IPS-18a (cell line): ENCODE measurements around the gene EXOC3.
"Not testable (repeated sequence)": the region's sequence is repeated elsewhere in the genome, so short reads cannot be mapped to it uniquely, and the experiment has no call there.

Experiments
- H3K27ac ChIP-seq: one replicate; pipeline ENCODE4 v1.5.1; 2013; ENCODE audit warnings: low read length
- H3K27me3 ChIP-seq: one replicate; pipeline ENCODE4 v1.6.1; 2013; ENCODE audit warnings: mild to moderate bottlenecking, low read length; ENCODE audit not compliant: control insufficient read depth, insufficient read depth
- H3K36me3 ChIP-seq: one replicate; pipeline ENCODE4 v1.6.1; 2013; ENCODE audit warnings: low read depth, low read length; ENCODE audit not compliant: control insufficient read depth
- H3K4me1 ChIP-seq: one replicate; pipeline ENCODE4 v1.6.1; 2013; ENCODE audit warnings: low read depth, low read length; ENCODE audit not compliant: control insufficient read depth
- H3K4me3 ChIP-seq: one replicate; pipeline ENCODE4 v1.5.1; 2013; ENCODE audit warnings: low read length
- H3K9ac ChIP-seq: one replicate; pipeline ENCODE4 v1.6.1; 2013; ENCODE audit warnings: mild to moderate bottlenecking, low read length, moderate library complexity
- H3K9me3 ChIP-seq: one replicate; pipeline ENCODE4 v1.6.1; 2013; ENCODE audit warnings: low read depth, low read length; ENCODE audit not compliant: control insufficient read depth

Gene EXOC3

GRCh38 chr5:465591-466403, 22.8 kb downstream of the EXOC3 start:
- Histone ChIP-seq H3K27ac (no peak overlapping the region), H3K27me3 (no peaks in the 10 kb centered on the region), H3K36me3 (peaks cover 33% of the 10 kb centered on the region)

GRCh38 chr5:466661-467310, 23.8 kb downstream of the EXOC3 start:
- peaks cover 2% of the 10 kb centered on the region for H3K27me3 ChIP-seq
- peaks cover 32% of the 10 kb centered on the region for H3K36me3 ChIP-seq
- H3K9me3 ChIP-seq: no peaks in the 10 kb centered on the region
- H3K4me1 ChIP-seq: no peaks in the 10 kb centered on the region
- no peak overlapping the region for H3K9ac ChIP-seq
- no peak overlapping the region for H3K27ac ChIP-seq
- no peak overlapping the region for H3K4me3 ChIP-seq

More at GRCh38 chr5:465591-466403, 22.8 kb downstream of the EXOC3 start:
- Histone ChIP-seq H3K4me1 (no peaks in the 10 kb centered on the region), H3K4me3 (no peak overlapping the region), H3K9me3 (no peaks in the 10 kb centered on the region), H3K9ac (no peak overlapping the region)

DNA sequence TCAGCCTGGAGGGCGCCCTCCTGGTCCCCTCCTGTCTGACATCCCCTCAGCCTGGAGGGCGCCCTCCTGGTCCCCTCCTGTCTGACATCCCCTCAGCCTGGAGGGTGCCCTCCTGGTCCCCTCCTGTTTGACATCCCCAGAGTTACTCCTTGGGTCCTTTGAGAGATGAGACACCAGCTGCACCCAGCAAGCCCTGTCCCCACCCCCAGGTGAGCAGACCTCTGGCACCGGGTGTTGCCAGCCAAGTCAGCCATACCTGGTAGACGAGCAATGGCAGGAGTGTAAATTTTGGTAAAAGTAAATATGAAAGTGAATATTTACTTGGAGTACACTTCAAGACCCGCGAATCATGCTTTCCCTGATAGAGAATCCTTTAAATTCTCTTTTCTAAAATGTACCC, 25.4 kb downstream of the EXOC3 start:
- no peaks in the 10 kb centered on the region for H3K4me1 ChIP-seq
- peaks cover 5% of the 10 kb centered on the region for H3K27me3 ChIP-seq
- H3K4me3 ChIP-seq: no peak overlapping the region
- peaks cover 21% of the 10 kb centered on the region for H3K36me3 ChIP-seq
- no peaks in the 10 kb centered on the region for H3K9me3 ChIP-seq
- H3K9ac ChIP-seq: no peak overlapping the region
- H3K27ac ChIP-seq: no peak overlapping the region

DNA sequence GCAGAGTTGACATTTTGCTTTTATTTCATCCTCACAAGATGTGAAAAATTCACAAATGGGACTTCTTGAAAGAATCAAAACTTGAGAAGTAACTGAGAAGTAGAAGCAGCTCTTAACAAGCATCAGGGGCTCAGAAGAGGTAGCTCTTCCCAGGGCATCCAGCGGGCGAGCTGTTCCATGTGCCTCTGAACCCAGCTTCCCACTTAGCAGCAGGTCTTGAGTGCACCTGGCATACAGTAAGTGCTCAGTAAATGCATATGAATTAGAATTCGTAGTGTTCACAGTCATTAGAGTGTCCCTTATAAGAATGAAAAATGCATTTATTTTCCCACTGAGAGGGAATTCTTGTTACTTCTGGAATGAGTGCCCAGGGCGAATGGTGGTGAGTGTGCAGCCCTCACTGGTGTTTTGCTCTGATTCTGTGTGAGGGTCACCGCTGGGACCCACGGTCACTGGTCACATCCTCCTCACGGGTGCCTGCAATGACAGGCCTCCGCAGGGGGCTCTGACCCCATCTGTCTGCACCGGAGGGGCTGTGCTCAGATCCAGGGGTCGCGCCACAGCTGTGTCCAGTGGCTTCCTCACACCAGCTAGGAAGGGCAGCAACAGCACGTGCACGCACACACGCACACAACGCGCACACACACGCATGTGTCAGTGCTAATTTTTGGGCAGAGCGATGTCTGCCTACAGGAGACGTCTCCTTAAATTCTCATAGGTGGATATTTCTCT, 26.9 kb downstream of the EXOC3 start:
- no peaks in the 10 kb centered on the region for H3K4me1 ChIP-seq
- peaks cover 11% of the 10 kb centered on the region for H3K36me3 ChIP-seq
- no peaks in the 10 kb centered on the region for H3K9me3 ChIP-seq
- peaks cover 20% of the 10 kb centered on the region for H3K27me3 ChIP-seq
- H3K9ac ChIP-seq: no peak overlapping the region
- no peak overlapping the region for H3K27ac ChIP-seq
- no peak overlapping the region for H3K4me3 ChIP-seq

- H3K9ac ChIP-seq: no peak overlapping the region
- H3K4me1 ChIP-seq: no peaks in the 10 kb centered on the region
- H3K4me3 ChIP-seq: no peak overlapping the region
- peaks cover 33% of the 10 kb centered on the region for H3K27me3 ChIP-seq
- peaks cover 7% of the 10 kb centered on the region for H3K36me3 ChIP-seq
- no peak overlapping the region for H3K27ac ChIP-seq
- H3K9me3 ChIP-seq: no peaks in the 10 kb centered on the region
Observed at GRCh38 chr5:470961-471749, 28.2 kb downstream of the EXOC3 start.

- no peaks in the 10 kb centered on the region for H3K4me1 ChIP-seq
- H3K4me3 ChIP-seq: peak overlapping the region; percentile 57
- no peak overlapping the region for H3K27ac ChIP-seq
- no peaks in the 10 kb centered on the region for H3K9me3 ChIP-seq
- H3K9ac ChIP-seq: no peak overlapping the region
- peaks cover 38% of the 10 kb centered on the region for H3K27me3 ChIP-seq
- H3K36me3 ChIP-seq: peaks cover 1% of the 10 kb centered on the region
Observed at GRCh38 chr5:471750-472058, 28.7 kb downstream of the EXOC3 start.

DNA sequence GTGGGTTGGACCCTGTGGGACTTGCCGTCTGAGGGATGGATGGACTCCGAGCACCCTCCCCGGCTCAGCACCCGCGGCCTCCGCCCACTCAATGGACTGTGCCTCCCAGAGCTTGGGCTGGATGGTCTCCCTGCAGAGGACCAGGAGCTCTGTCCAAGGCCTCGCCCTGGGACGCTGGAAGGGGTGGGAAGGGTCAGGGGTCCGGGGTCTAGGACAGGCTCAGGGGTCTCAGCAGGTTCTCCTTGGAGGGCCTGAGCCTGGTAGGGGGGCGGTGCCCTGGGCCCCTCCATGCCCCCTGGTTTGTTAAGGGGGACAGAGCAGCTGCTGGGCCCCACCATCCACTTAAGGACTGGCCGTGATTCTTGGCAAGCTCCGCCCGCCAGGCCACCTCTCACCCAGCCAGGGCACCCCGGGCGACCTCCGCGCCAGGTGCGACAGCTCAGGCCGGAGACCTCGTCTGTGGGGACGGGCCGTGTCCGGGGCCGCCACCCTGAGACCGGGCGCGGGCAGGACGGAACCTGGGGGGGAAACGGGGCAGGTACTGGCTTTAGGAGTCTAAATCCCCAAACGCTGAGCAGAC, 29.2 kb downstream of the EXOC3 start:
- H3K4me3 ChIP-seq: peak overlapping the region; percentile 57
- no peaks in the 10 kb centered on the region for H3K9me3 ChIP-seq
- H3K36me3 ChIP-seq: no peaks in the 10 kb centered on the region
- peaks cover 42% of the 10 kb centered on the region for H3K27me3 ChIP-seq
- peak overlapping the region; percentile 79 for H3K9ac ChIP-seq
- no peak overlapping the region for H3K27ac ChIP-seq
- H3K4me1 ChIP-seq: no peaks in the 10 kb centered on the region

- H3K4me1 ChIP-seq: no peaks in the 10 kb centered on the region
- no peaks in the 10 kb centered on the region for H3K36me3 ChIP-seq
- peak overlapping the region; percentile 79 for H3K9ac ChIP-seq
- no peaks in the 10 kb centered on the region for H3K9me3 ChIP-seq
- H3K27me3 ChIP-seq: peaks cover 47% of the 10 kb centered on the region
- H3K4me3 ChIP-seq: peak overlapping the region; percentile 60
- no peak overlapping the region for H3K27ac ChIP-seq
Observed at GRCh38 chr5:472656-473550, 29.9 kb downstream of the EXOC3 start.

DNA sequence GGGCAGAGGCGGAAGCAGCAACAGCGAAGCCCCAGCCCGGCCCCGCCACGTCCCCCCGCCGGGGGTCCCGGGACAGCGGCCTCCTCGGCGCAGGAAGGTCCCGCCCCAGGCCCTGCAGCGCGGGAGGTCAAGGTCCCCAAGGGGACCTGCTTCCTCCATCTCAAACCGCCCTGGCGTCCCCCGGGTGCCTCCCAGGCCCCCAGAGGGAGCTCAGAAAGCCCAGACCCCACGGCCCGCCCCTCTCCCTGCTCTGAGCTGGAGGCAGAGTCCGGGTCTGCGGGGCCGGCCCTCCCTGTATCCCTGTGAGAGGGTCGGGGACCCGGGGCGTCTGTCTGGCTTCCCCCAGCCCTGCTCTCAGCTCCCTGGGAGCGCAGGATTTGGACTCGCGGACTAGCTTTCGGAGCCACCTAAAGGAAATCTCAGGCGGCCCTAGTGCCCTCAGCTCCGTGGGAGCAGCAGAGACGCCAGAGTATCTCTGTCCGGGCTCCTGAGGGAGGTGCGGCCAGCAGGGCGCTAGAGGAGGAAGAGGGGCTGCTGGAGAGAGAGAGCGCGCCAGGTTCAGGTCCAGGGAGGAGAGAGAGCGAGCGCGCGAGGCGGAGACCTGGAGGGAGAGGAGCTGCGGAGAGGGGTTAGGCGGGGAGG, 30.7 kb downstream of the EXOC3 start:
- Histone ChIP-seq H3K9ac (no peak overlapping the region), H3K27ac (no peak overlapping the region), H3K9me3 (no peaks in the 10 kb centered on the region), H3K4me3 (peak overlapping the region; percentile 60), H3K27me3 (peaks cover 47% of the 10 kb centered on the region), H3K36me3 (no peaks in the 10 kb centered on the region), H3K4me1 (no peaks in the 10 kb centered on the region)

GRCh38 chr5:474232-474839, 31.4 kb downstream of the EXOC3 start:
- H3K36me3 ChIP-seq, H3K9me3 ChIP-seq, H3K9ac ChIP-seq, H3K4me1 ChIP-seq, H3K27ac ChIP-seq: not testable (repeated sequence)
- Histone ChIP-seq H3K4me3 (peak overlapping the region; percentile 60), H3K27me3 (peaks cover 47% of the 10 kb centered on the region)
